BLaER1 treated with 17β-estradiol and CSF1 and Interleukin-3, amounts not matched to agents 10 nM and 100 nM (cell line): ENCODE data around the gene COLEC12.

Experiments used
- H3K27ac ChIP-seq, 11 experiments: shearing (Covaris generic); formaldehyde crosslinking; 2 replicates each; pipeline ENCODE4 v1.8.1; 2022
- H3K27me3 ChIP-seq, 11 experiments: shearing (Covaris generic); formaldehyde crosslinking; 2 replicates each; pipeline ENCODE4 v1.8.1; 2022
- H3K36me3 ChIP-seq, 11 experiments: shearing (Covaris generic); formaldehyde crosslinking; 2 replicates each; pipeline ENCODE4 v1.8.1; 2022
- H3K4me1 ChIP-seq, 10 experiments: shearing (Covaris generic); formaldehyde crosslinking; 2 replicates each; pipeline ENCODE4 v1.8.1; 2022
- H3K4me2 ChIP-seq, 11 experiments: shearing (Covaris generic); formaldehyde crosslinking; 2 replicates each; pipeline ENCODE4 v1.8.1; 2022
- H3K4me3 ChIP-seq, 10 experiments: shearing (Covaris generic); formaldehyde crosslinking; 2 replicates each; pipeline ENCODE4 v1.8.1; 2022
- H3K9ac ChIP-seq, 11 experiments: shearing (Covaris generic); formaldehyde crosslinking; 2 replicates each; pipeline ENCODE4 v1.8.1; 2022
- H3K9me3 ChIP-seq, 11 experiments: shearing (Covaris generic); formaldehyde crosslinking; replicated peaks in 1 of 11; 2 replicates each; pipeline ENCODE4 v1.8.1; 2022
- H4K20me1 ChIP-seq, 11 experiments: shearing (Covaris generic); formaldehyde crosslinking; 2 replicates each; pipeline ENCODE4 v1.8.1; 2022
- Cebpa-rat ChIP-seq, 11 experiments: shearing (Covaris generic); IDR thresholded peaks; 2 replicates each; pipeline ENCODE4 v1.8.1; 2022

The COLEC12 gene

GRCh38 chr18:386994-387393 lies 113.5 kb downstream of the COLEC12 start:
- Histone ChIP-seq H3K9ac (no peak overlapping the region), H3K9me3 (peaks cover 32 to 66% (median 39%) of the 10 kb centered on the region in 11 experiments), H3K36me3 (peaks cover 0 to 49% (median 16%) of the 10 kb centered on the region in 11 experiments; a peak in 15 of 22 replicates), H3K4me2 (0 out of 22 replicates have a peak overlapping the region, but pooled peaks of 1 of the 11 experiments have one; percentile 38), H3K27me3 (no peaks in the 10 kb centered on the region), H3K27ac (no peak overlapping the region), H3K4me1 (peaks cover 35 to 73% (median 42%) of the 10 kb centered on the region in 10 experiments), H4K20me1 (no peaks in the 10 kb centered on the region), H3K4me3 (no peak overlapping the region)
- no peak for TF ChIP-seq Cebpa-rat (IDR thresholded peaks at IDR 0.05)

- no peak for TF ChIP-seq Cebpa-rat (IDR thresholded peaks at IDR 0.05)
These were observed 115.6 kb downstream of the COLEC12 start for GRCh38 chr18:384897-385296.

GRCh38 chr18:383135-383534 lies 117.4 kb downstream of the COLEC12 start:
- H3K9me3 ChIP-seq = peaks cover 32 to 75% (median 39%) of the 10 kb centered on the region in 11 experiments
- H3K4me2 ChIP-seq = peak overlapping the region in 4 of 11 experiments; percentile 83 to 89 (median 86); a peak in 7 of 22 replicates
- H3K4me1 ChIP-seq = peaks cover 32 to 71% (median 46%) of the 10 kb centered on the region in 10 experiments
- peak overlapping the region in 9 of 11 experiments; percentile 92 to 98 (median 97); a peak in 13 of 22 replicates for H3K27ac ChIP-seq
- TF ChIP-seq Cebpa-rat (IDR thresholded peaks at IDR 0.05) = no peak
- H3K27me3 ChIP-seq = no peaks in the 10 kb centered on the region
- H3K4me3 ChIP-seq = 0 out of 20 replicates have a peak overlapping the region, but pooled peaks of 1 of the 10 experiments have one; percentile 5
- H4K20me1 ChIP-seq = no peaks in the 10 kb centered on the region
- H3K9ac ChIP-seq = no peak overlapping the region
- H3K36me3 ChIP-seq = peaks cover 0 to 43% (median 16%) of the 10 kb centered on the region in 11 experiments; a peak in 15 of 22 replicates

More at GRCh38 chr18:384897-385296, 115.6 kb downstream of the COLEC12 start:
- Histone ChIP-seq H3K4me2 (no peak overlapping the region), H3K9me3 (peaks cover 32 to 80% (median 39%) of the 10 kb centered on the region in 11 experiments), H3K27ac (peak overlapping the region in 5 of 11 experiments; percentile 2 to 51 (median 13); a peak in 6 of 22 replicates), H3K4me3 (no peak overlapping the region), H3K4me1 (peaks cover 32 to 73% (median 47%) of the 10 kb centered on the region in 10 experiments), H4K20me1 (no peaks in the 10 kb centered on the region), H3K36me3 (peaks cover 0 to 49% (median 16%) of the 10 kb centered on the region in 11 experiments; a peak in 15 of 22 replicates), H3K9ac (no peak overlapping the region), H3K27me3 (no peaks in the 10 kb centered on the region)

GRCh38 chr18:382423-382984 lies 118.0 kb downstream of the COLEC12 start:
- H3K9me3 ChIP-seq = peaks cover 32 to 68% (median 39%) of the 10 kb centered on the region in 11 experiments
- H3K36me3 ChIP-seq = peaks cover 0 to 36% (median 16%) of the 10 kb centered on the region in 11 experiments; a peak in 15 of 22 replicates
- peak overlapping the region in 2 of 11 experiments; percentile 18 to 35; a peak in 3 of 22 replicates for H3K9ac ChIP-seq
- H3K4me2 ChIP-seq = peak overlapping the region in 6 of 11 experiments; percentile 28 to 89 (median 84); a peak in 10 of 22 replicates
- no peaks in the 10 kb centered on the region for H4K20me1 ChIP-seq
- no peak for TF ChIP-seq Cebpa-rat (IDR thresholded peaks at IDR 0.05)
- peaks cover 37 to 72% (median 52%) of the 10 kb centered on the region in 10 experiments for H3K4me1 ChIP-seq
- 0 out of 20 replicates have a peak overlapping the region, but pooled peaks of 1 of the 10 experiments have one; percentile 5 for H3K4me3 ChIP-seq
- peak overlapping the region; percentile 92 to 98 (median 96); a peak in 18 of 22 replicates for H3K27ac ChIP-seq
- H3K27me3 ChIP-seq = no peaks in the 10 kb centered on the region

GRCh38 chr18:379681-380330 lies 120.7 kb downstream of the COLEC12 start:
- Histone ChIP-seq H3K27ac (peak overlapping the region; percentile 92 to 98 (median 96)), H3K9me3 (peaks cover 13 to 42% (median 22%) of the 10 kb centered on the region in 11 experiments), H3K4me1 (peaks cover 64 to 89% (median 79%) of the 10 kb centered on the region in 10 experiments), H3K4me3 (0 out of 20 replicates have a peak overlapping the region, but pooled peaks of 1 of the 10 experiments have one; percentile 8), H4K20me1 (no peaks in the 10 kb centered on the region), H3K4me2 (peak overlapping the region; percentile 81 to 92 (median 88)), H3K27me3 (no peaks in the 10 kb centered on the region), H3K36me3 (peaks cover 0 to 21% (median 14%) of the 10 kb centered on the region in 11 experiments; a peak in 15 of 22 replicates), H3K9ac (peak overlapping the region; percentile 73 to 86 (median 83))
- TF ChIP-seq Cebpa-rat (IDR thresholded peaks at IDR 0.05) = peak; percentile 87 to 99 (median 98)

GRCh38 chr18:378079-378478 lies 122.4 kb downstream of the COLEC12 start:
- peaks cover 0 to 4% (median 0%) of the 10 kb centered on the region in 11 experiments; a peak in 4 of 22 replicates for H3K36me3 ChIP-seq
- no peak for TF ChIP-seq Cebpa-rat (IDR thresholded peaks at IDR 0.05)
- peak overlapping the region; percentile 92 to 98 (median 96) for H3K27ac ChIP-seq
- H3K4me1 ChIP-seq = peaks cover 81 to 100% (median 96%) of the 10 kb centered on the region in 10 experiments
- no peaks in the 10 kb centered on the region for H3K27me3 ChIP-seq
- H3K4me2 ChIP-seq = peak overlapping the region; percentile 81 to 92 (median 88)
- no peak overlapping the region; a peak in 2 of 20 replicates for H3K4me3 ChIP-seq
- peak overlapping the region; percentile 73 to 86 (median 82); a peak in 16 of 22 replicates for H3K9ac ChIP-seq
- peaks cover 0 to 24% (median 5%) of the 10 kb centered on the region in 11 experiments; a peak in 14 of 22 replicates for H3K9me3 ChIP-seq
- H4K20me1 ChIP-seq = no peaks in the 10 kb centered on the region

GRCh38 chr18:377088-377487 lies 123.4 kb downstream of the COLEC12 start:
- peak overlapping the region in 1 of 10 experiments; percentile 2; a peak in 1 of 20 replicates for H3K4me3 ChIP-seq
- TF ChIP-seq Cebpa-rat (IDR thresholded peaks at IDR 0.05) = no peak
- H3K4me2 ChIP-seq = peak overlapping the region; percentile 81 to 92 (median 88)
- peaks cover 91 to 100% (median 98%) of the 10 kb centered on the region in 10 experiments for H3K4me1 ChIP-seq
- H3K27ac ChIP-seq = peak overlapping the region; percentile 92 to 98 (median 96)
- no peaks in the 10 kb centered on the region; a peak in 1 of 22 replicates for H3K36me3 ChIP-seq
- H3K27me3 ChIP-seq = no peaks in the 10 kb centered on the region
- no peaks in the 10 kb centered on the region for H4K20me1 ChIP-seq
- peak overlapping the region; percentile 59 to 86 (median 80); a peak in 17 of 22 replicates for H3K9ac ChIP-seq
- peaks cover 0 to 14% (median 0%) of the 10 kb centered on the region in 11 experiments; a peak in 8 of 22 replicates for H3K9me3 ChIP-seq

- H3K27ac ChIP-seq = peak overlapping the region; percentile 92 to 98 (median 96)
- no peaks in the 10 kb centered on the region for H4K20me1 ChIP-seq
- TF ChIP-seq Cebpa-rat (IDR thresholded peaks at IDR 0.05) = no peak
- H3K9me3 ChIP-seq = peaks cover 0 to 9% (median 0%) of the 10 kb centered on the region in 11 experiments; a peak in 6 of 22 replicates
- peak overlapping the region; percentile 81 to 92 (median 88) for H3K4me2 ChIP-seq
- H3K36me3 ChIP-seq = no peaks in the 10 kb centered on the region
- H3K9ac ChIP-seq = peak overlapping the region; percentile 59 to 86 (median 80); a peak in 20 of 22 replicates
- H3K4me3 ChIP-seq = no peak overlapping the region
- peaks cover 98 to 100% (median 99%) of the 10 kb centered on the region in 10 experiments for H3K4me1 ChIP-seq
- H3K27me3 ChIP-seq = no peaks in the 10 kb centered on the region
These were observed 124.2 kb downstream of the COLEC12 start for GRCh38 chr18:376311-376710.
